Stimulated activated CD4-positive, alpha-beta T cell treated with anti-CD3 and anti-CD28 coated beads, Interleukin-12 subunit alpha, Interleukin-12 subunit beta, amount 100 ng/mL, for 48 hours (primary cell): ENCODE measurements around the gene HSD11B1L.

Source experiments
- DNase-seq, 3 donors: peaks; one replicate each; pipeline ENCODE4 v3.0.0-alpha.2; 2020; ENCODE audit warnings: low read depth in 2 of 3, low spot score in 1 of 3

Gene HSD11B1L

GRCh38 chr19:5666921-5667610 is 13.8 kb upstream of the HSD11B1L start:
- no peak for DNase-seq

GRCh38 chr19:5667751-5668271 is 13.0 kb upstream of the HSD11B1L start:
- no peak for DNase-seq

GRCh38 chr19:5669212-5669611 is 11.6 kb upstream of the HSD11B1L start:
- DNase-seq, result no peak

GRCh38 chr19:5671600-5671999 is 9.2 kb upstream of the HSD11B1L start:
- no peak for DNase-seq

GRCh38 chr19:5672708-5673459 is 7.9 kb upstream of the HSD11B1L start:
- DNase-seq, result no peak

GRCh38 chr19:5673752-5674151 is 7.1 kb upstream of the HSD11B1L start:
- no peak for DNase-seq

GRCh38 chr19:5674714-5675113 is 6.1 kb upstream of the HSD11B1L start:
- no peak for DNase-seq

- no peak for DNase-seq
These were observed 4.6 kb upstream of the HSD11B1L start for GRCh38 chr19:5676105-5676771.

- DNase-seq, result no peak
These were observed 4.1 kb upstream of the HSD11B1L start for GRCh38 chr19:5676772-5677105.

- no peak for DNase-seq
These were observed 3.7 kb upstream of the HSD11B1L start for GRCh38 chr19:5677136-5677535.

- no peak for DNase-seq
These were observed 3.2 kb upstream of the HSD11B1L start for GRCh38 chr19:5677580-5677979.

- no peak for DNase-seq
These were observed 2.6 kb upstream of the HSD11B1L start for GRCh38 chr19:5678071-5678718.

GRCh38 chr19:5679289-5680083 is 1.3 kb upstream of the HSD11B1L start:
- DNase-seq, result no peak

GRCh38 chr19:5680084-5680436 is 767 bp upstream of the HSD11B1L start:
- no peak for DNase-seq

GRCh38 chr19:5681391-5682106 is 722 bp downstream of the HSD11B1L start:
- no peak for DNase-seq

- DNase-seq, result no peak
These were observed 1.3 kb downstream of the HSD11B1L start for GRCh38 chr19:5682107-5682482.

- DNase-seq, result no peak
These were observed 2.5 kb downstream of the HSD11B1L start for GRCh38 chr19:5683177-5683886.

GRCh38 chr19:5684694-5685430 is 4.0 kb downstream of the HSD11B1L start:
- no peak for DNase-seq

GRCh38 chr19:5686326-5686646 is 5.5 kb downstream of the HSD11B1L start:
- no peak for DNase-seq
